ENCODE data around the gene TMOD3. TPM values are rescaled to one million over a fixed set of nuclear protein-coding genes. Genes with fewer than 3 reads are reported as not detected.

TMOD3 gene
- total and polyA plus RNA-seq, 12 donors = 5.4 to 28.7 (median 18.2) TPM

DNA sequence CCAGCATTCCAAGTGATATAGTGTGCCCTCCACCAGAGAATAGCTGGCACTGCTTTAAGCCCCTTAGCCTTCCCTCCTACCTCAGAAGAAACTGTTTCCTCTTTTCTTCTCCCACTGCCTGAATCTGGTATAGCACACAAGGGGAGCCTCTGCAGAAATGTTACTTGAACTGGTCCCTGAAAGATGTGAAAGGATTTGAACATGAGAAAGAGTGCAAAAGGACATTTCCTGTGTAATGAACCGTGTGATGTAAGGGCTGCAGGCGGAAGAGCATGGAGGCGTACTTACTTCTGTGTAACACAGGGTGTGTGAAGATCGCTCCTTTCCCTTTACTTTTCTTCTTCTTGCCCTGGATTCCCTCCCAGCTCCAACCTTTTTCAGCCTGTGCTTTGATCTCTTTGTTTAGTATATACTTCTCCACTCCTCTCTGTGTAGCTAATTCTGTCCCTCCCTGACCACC, 8.4 kb downstream of the TMOD3 start:
- ATAC-seq (peak in 4 of 8 donors; percentile 46 to 56 (median 52)), DNase-seq (no peak)
- H3K27me3 ChIP-seq = no peaks in the 10 kb centered on the region
- no peak overlapping the region for H3K4me3 ChIP-seq
- TF ChIP-seq, protein P1, sequence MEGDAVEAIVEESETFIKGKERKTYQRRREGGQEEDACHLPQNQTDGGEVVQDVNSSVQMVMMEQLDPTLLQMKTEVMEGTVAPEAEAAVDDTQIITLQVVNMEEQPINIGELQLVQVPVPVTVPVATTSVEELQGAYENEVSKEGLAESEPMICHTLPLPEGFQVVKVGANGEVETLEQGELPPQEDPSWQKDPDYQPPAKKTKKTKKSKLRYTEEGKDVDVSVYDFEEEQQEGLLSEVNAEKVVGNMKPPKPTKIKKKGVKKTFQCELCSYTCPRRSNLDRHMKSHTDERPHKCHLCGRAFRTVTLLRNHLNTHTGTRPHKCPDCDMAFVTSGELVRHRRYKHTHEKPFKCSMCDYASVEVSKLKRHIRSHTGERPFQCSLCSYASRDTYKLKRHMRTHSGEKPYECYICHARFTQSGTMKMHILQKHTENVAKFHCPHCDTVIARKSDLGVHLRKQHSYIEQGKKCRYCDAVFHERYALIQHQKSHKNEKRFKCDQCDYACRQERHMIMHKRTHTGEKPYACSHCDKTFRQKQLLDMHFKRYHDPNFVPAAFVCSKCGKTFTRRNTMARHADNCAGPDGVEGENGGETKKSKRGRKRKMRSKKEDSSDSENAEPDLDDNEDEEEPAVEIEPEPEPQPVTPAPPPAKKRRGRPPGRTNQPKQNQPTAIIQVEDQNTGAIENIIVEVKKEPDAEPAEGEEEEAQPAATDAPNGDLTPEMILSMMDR (IDR thresholded peaks at IDR 0.05) = no peak
- H3K36me3 ChIP-seq = no peaks in the 10 kb centered on the region
- H3K27ac ChIP-seq = peak overlapping the region in 2 of 10 donors; percentile 0 to 49
- 45 to 52% methylated on average over 4 of the region's 4 CpGs for WGBS, 2 donors
- intact Hi-C loops (cut with DNase I) = no loop called here
- peaks cover 3 to 88% (median 69%) of the 10 kb centered on the region in 9 donors for H3K4me1 ChIP-seq
- no peaks in the 10 kb centered on the region for H3K9me3 ChIP-seq

DNA sequence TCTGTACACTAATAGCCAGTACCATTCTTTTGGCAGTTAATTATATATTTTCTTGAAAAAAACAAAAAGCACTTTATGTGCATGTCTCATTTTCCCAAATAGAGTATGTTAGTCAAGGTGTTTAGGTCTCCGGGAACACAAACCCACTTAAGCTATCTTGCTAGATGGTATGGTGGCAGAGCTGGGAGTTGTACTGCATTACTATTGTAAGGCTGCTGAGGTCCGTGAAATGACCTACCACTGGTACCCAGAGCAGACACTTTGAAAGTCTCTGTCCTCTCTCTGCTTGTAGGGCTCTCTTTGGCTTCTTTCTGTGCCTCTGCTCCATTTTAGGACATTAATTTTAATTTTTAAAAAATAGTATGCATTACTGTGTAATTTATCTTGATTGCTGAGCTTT, 8.8 kb downstream of the TMOD3 start:
- intact Hi-C loops (cut with DNase I) = no loop called here
- WGBS, 2 donors = 64 to 72% methylated on average over 2 of the region's 2 CpGs
- TF ChIP-seq, protein P1 (IDR thresholded peaks at IDR 0.05) = no peak
- ATAC-seq = peak in 1 of 8 donors; percentile 28
- Histone ChIP-seq H3K27ac (peak overlapping the region in 1 of 10 donors; percentile 49), H3K9me3 (no peaks in the 10 kb centered on the region), H3K4me3 (no peak overlapping the region), H3K4me1 (peaks cover 3 to 88% (median 71%) of the 10 kb centered on the region in 9 donors), H3K36me3 (no peaks in the 10 kb centered on the region), H3K27me3 (no peaks in the 10 kb centered on the region)
- no peak for DNase-seq

DNA sequence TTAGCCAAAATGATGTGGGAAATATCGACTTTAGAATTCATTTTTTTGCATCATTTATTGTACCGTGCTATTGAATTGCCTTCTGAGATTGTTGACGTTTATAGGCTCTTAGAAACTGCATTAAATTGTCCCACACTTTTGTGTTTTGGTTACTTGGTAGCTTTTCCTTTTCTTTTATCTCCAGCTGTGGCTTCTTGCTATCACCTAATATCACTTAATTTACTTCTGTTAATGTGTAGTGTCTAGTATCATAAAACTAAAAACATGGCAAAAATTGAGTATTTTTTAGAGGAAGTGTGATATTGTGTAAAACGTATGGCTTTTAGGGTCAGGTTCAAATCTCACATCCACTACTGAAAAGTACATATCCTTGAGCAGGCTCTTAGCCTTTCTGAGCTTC, 11.2 kb downstream of the TMOD3 start:
- intact Hi-C loops (cut with DNase I) = loop anchor here in 1 of 10 donors (5.0 kb wide), 1 partner anchor 37 kb away; no protein-coding TSS in a partner anchor
- Histone ChIP-seq H3K4me3 (no peak overlapping the region), H3K36me3 (no peaks in the 10 kb centered on the region), H3K27ac (no peak overlapping the region), H3K27me3 (no peaks in the 10 kb centered on the region), H3K4me1 (peaks cover 7 to 94% (median 78%) of the 10 kb centered on the region in 9 donors), H3K9me3 (no peaks in the 10 kb centered on the region)
- no peak for ATAC-seq
- WGBS, 2 donors = 78 to 81% methylated on average over 4 of the region's 4 CpGs
- TF ChIP-seq, protein P1 (IDR thresholded peaks at IDR 0.05) = no peak
- DNase-seq = no peak

DNA sequence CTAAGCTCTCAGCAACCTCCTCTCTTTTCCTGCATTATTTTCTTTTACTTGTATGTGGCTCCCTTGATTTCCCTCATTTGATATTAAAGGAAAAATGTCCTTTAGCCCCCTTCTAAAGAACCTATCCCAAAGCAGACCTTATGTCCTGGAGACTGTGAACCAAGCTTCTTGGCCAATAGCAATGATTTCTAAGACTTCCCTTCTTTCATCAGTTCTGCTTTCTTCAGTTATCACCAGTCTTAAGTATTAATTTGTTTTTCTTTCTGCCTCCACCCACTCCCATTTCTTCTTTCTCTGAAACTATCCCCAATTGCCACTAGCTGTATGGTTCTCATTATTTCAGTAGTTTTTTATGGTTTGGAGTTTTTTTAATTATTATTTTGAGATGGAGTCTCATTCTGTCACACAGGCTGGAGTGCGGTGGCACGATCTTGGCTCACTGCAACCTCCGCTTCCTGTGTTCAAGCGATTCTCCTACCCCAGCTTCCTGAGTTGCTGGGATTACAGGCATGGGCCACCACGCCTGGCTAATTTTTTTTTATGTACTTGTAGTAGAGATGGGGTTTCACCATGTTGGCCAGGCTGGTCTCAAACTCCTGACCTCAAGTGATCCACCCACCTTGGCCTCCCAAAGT, 12.1 kb downstream of the TMOD3 start:
- Histone ChIP-seq H3K4me1 (peaks cover 7 to 96% (median 81%) of the 10 kb centered on the region in 9 donors), H3K4me3 (peak overlapping the region in 1 of 10 donors; percentile 18), H3K27ac (peak overlapping the region in 2 of 10 donors; percentile 16 to 69), H3K9me3 (no peaks in the 10 kb centered on the region), H3K36me3 (no peaks in the 10 kb centered on the region), H3K27me3 (no peaks in the 10 kb centered on the region)
- no peak for DNase-seq
- intact Hi-C loops (cut with DNase I) = loop anchor here in 1 of 10 donors (5.0 kb wide), 1 partner anchor 36 kb away; no protein-coding TSS in a partner anchor
- TF ChIP-seq, protein P1 (IDR thresholded peaks at IDR 0.05) = no peak
- ATAC-seq = peak in 1 of 8 donors; percentile 38
- 61 to 71% methylated on average over 5 of the region's 5 CpGs for WGBS, 2 donors
